ENCODE results near the gene AATF. TPM values are rescaled to one million over a fixed set of nuclear protein-coding genes. Genes with fewer than 3 reads are reported as not detected.

AATF gene
- total and polyA plus RNA-seq, 11 donors = 15.2 to 51.6 (median 28.9) TPM

GRCh38 chr17:37082985-37083384, 134.2 kb downstream of the AATF start:
- WGBS, 4 donors = 87 to 92% (median 90%) methylated on average over 4 of the region's 4 CpGs
- Histone ChIP-seq H3K9me3 (peaks cover 0 to 16% (median 3%) of the 10 kb centered on the region in 12 donors), H3K4me3 (no peak overlapping the region), H3K4me1 (no peaks in the 10 kb centered on the region), H3K27me3 (no peaks in the 10 kb centered on the region), H3K27ac (no peak overlapping the region), H3K36me3 (peaks cover 0 to 35% (median 25%) of the 10 kb centered on the region in 9 donors)
- intact Hi-C loops (cut with DNase I) = loop anchor here in 2 of 10 donors (10.0 kb wide), 2 partner anchors 62 to 68 kb away; no protein-coding TSS in a partner anchor
- ATAC-seq (no peak), DNase-seq (no peak)
- TF ChIP-seq CTCF (IDR thresholded peaks at IDR 0.05) = no peak
- TF ChIP-seq POLR2A (IDR thresholded peaks at IDR 0.05) = no peak

GRCh38 chr17:37083456-37083855, 134.7 kb downstream of the AATF start:
- no peak for DNase-seq
- H3K4me3 ChIP-seq = no peak overlapping the region
- H3K4me1 ChIP-seq = peaks cover 0 to 1% (median 0%) of the 10 kb centered on the region in 12 donors
- intact Hi-C loops (cut with DNase I) = loop anchor here in 2 of 10 donors (10.0 kb wide), 2 partner anchors 61 to 69 kb away; no protein-coding TSS in a partner anchor
- no peak for ATAC-seq
- no peak for TF ChIP-seq POLR2A (IDR thresholded peaks at IDR 0.05)
- no peak overlapping the region for H3K27ac ChIP-seq
- H3K36me3 ChIP-seq = peaks cover 0 to 36% (median 25%) of the 10 kb centered on the region in 9 donors
- peaks cover 0 to 16% (median 3%) of the 10 kb centered on the region in 12 donors for H3K9me3 ChIP-seq
- WGBS, 4 donors = 76 to 77% (median 77%) methylated on average over 6 of the region's 6 CpGs
- H3K27me3 ChIP-seq = no peaks in the 10 kb centered on the region

- Histone ChIP-seq H3K4me3 (no peak overlapping the region), H3K27ac (no peak overlapping the region), H3K4me1 (peaks cover 0 to 10% (median 0%) of the 10 kb centered on the region in 12 donors), H3K9me3 (peaks cover 0 to 7% (median under 1%) of the 10 kb centered on the region in 12 donors), H3K27me3 (no peaks in the 10 kb centered on the region), H3K36me3 (peaks cover 0 to 43% (median 33%) of the 10 kb centered on the region in 9 donors)
- DNase-seq = no peak
- intact Hi-C loops (cut with DNase I) = loop anchor here in 2 of 10 donors (10.0 kb wide), 2 partner anchors 60 to 70 kb away; no protein-coding TSS in a partner anchor
- 72 to 78% (median 76%) methylated on average over 5 of the region's 5 CpGs for WGBS, 4 donors
- ATAC-seq = no peak
- TF ChIP-seq CTCF (IDR thresholded peaks at IDR 0.05) = no peak
- no peak for TF ChIP-seq POLR2A (IDR thresholded peaks at IDR 0.05)
Measured at GRCh38 chr17:37084372-37084771, 135.6 kb downstream of the AATF start.

- intact Hi-C loops (cut with DNase I) = loop anchor here in 2 of 10 donors (10.0 kb wide), 2 partner anchors 58 to 72 kb away; no protein-coding TSS in a partner anchor
- TF ChIP-seq POLR2A (IDR thresholded peaks at IDR 0.05) = no peak
- TF ChIP-seq CTCF (IDR thresholded peaks at IDR 0.05) = no peak
- no peaks in the 10 kb centered on the region for H3K9me3 ChIP-seq
- ATAC-seq (no peak), DNase-seq (no peak)
- H3K36me3 ChIP-seq = peaks cover 0 to 50% (median 33%) of the 10 kb centered on the region in 9 donors
- no peak overlapping the region for H3K4me3 ChIP-seq
- WGBS, 4 donors = 91 to 97% (median 94%) methylated on average over 3 of the region's 3 CpGs
- H3K4me1 ChIP-seq = peaks cover 0 to 24% (median 0%) of the 10 kb centered on the region in 12 donors
- no peak overlapping the region for H3K27ac ChIP-seq
- no peaks in the 10 kb centered on the region for H3K27me3 ChIP-seq
Measured at GRCh38 chr17:37086334-37086733, 137.6 kb downstream of the AATF start.
